ENCODE measurements around the gene DENND6B. TPM values are rescaled to one million over a fixed set of nuclear protein-coding genes. Genes with fewer than 3 reads are reported as not detected.

Gene DENND6B
- total RNA-seq, 1 donor from 2014 or later, result 7.7 TPM

DNA sequence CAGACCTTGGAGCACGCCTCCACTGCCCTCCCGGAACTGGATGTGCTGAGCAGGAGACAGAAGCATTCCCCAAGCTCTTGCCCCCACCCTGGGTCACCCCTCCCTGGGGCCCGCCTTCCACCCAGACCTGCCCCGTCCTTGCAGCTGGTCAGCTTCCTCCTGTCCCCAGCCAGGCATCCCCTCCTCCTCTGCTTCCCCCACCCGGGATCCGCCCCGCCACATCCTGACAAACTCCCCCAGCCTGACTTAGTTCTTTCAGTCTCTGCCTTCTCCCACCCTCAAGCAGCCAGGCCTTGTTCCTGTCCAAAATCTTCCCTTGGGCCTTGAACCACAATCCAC lies 18.2 kb downstream of the DENND6B start:
- H3K9me3 Mint-ChIP-seq (ENCODE audit: low read depth), result no peaks in the 10 kb centered on the region
- TF ChIP-seq CTCF (IDR thresholded peaks at IDR 0.05), result no peak
- peak overlapping the region; percentile 55 for H3K4me3 Mint-ChIP-seq (ENCODE audit: unreplicated experiment)
- peak overlapping the region; percentile 97 for H3K27ac Mint-ChIP-seq (ENCODE audit: unreplicated experiment)
- H3K4me1 Mint-ChIP-seq (ENCODE audit: low read depth), result peaks cover 40% of the 10 kb centered on the region
- H3K27me3 Mint-ChIP-seq (ENCODE audit: low read depth), result no peaks in the 10 kb centered on the region
- DNase-seq (ENCODE audit: low spot score), result no peak
- H3K36me3 Mint-ChIP-seq (ENCODE audit: low read depth), result no peaks in the 10 kb centered on the region

DNA sequence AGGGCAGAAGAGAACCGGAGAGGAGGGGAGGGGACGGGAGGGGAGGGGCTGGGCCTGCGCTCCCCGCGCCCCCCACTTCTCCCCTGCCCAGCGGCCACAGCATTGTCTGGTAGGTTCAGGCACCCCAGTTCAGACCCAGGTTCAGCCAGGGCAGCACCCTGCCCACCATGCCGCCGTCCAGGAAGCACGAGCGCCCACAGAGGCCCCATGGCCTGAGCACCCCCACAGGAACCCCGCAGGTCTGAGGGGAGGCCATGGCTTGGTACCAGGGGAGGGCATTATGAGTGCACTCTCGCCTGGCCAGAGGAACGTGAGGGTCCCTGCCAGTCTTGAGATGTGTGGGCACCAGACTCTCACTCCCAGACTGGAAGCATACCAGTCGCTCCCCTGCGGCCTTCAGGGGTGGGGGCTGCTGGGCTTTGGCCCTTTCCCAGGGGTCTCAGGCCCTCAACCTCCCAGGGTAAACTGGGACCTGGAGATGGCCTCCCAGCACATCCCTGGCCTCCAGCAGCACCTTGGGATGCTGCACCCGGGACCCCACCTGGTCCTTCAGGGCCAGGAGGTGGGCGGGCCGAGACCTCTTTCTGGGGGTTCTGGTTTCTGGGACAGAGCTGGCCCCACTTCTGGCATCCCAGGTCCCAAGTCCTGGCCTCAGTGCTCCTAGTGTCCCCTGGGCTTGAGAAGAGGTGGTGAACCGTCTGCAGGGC lies 18.8 kb downstream of the DENND6B start:
- Mint-ChIP-seq H3K4me1 (ENCODE audit: low read depth) (peaks cover 46% of the 10 kb centered on the region), H3K27me3 (ENCODE audit: low read depth) (no peaks in the 10 kb centered on the region), H3K36me3 (ENCODE audit: low read depth) (no peaks in the 10 kb centered on the region), H3K4me3 (ENCODE audit: unreplicated experiment) (peak overlapping the region; percentile 53), H3K27ac (ENCODE audit: unreplicated experiment) (peak overlapping the region; percentile 97), H3K9me3 (ENCODE audit: low read depth) (no peaks in the 10 kb centered on the region)
- no peak for TF ChIP-seq CTCF (IDR thresholded peaks at IDR 0.05)
- DNase-seq (ENCODE audit: low spot score), result no peak

DNA sequence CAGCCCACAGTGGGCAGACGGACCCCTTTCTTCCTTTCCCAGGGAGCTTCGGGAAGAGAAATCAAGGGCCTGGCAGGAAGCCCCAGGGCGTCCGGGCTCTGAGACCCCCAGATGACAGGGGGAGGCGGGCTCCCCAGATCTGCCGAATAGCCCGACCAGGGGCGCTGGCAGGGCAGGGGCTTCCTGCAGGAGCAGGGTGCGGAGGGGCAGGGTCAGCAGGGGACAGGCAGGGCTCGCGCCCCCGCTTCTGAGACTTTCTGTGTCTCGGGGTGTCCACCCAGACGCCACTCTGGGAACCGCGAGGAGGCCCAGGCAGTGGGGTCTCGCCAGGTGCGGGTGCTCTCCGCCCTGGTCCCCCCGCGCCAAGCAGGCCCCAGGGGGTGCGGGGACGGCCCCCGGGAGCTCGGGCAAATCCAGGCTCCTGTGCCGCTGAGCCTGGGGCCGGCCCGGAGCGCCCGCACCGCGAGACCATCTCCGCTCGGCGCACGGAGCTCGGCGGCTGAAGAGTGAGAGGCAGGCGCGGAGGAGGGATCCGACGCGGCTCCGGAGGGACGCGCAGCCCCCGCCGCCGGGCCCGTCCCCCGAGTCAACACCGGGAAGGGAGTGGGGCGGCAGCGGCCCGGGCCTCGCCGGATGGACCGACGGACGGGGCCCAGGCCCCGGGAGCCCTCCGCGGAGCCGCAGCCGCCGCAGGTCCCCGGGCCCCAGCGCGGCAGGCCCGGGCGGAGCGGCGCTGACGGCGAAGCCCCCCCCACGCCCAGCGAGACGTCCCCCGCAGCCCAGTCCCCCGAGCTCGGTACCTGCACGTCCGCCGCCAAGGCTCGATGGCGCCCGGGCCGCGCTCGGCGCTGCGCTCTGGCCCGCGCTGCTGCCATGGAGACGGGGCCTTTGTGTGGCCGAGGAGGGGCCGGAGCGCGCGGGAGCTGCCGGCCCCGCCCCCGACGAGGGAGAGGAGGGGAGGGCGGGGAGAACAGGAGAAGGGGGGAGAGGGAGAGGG lies 19.8 kb downstream of the DENND6B start, which contains the start of gene PLXNB2:
PLXNB2 (minus strand) TSS at position 894 of the 997 bp plus-strand sequence. CDS start 17,062 bp downstream, outside the sequence.
- peak within 1 kb of the TSS; percentile 95 for H3K4me3 Mint-ChIP-seq (ENCODE audit: unreplicated experiment)

DNA sequence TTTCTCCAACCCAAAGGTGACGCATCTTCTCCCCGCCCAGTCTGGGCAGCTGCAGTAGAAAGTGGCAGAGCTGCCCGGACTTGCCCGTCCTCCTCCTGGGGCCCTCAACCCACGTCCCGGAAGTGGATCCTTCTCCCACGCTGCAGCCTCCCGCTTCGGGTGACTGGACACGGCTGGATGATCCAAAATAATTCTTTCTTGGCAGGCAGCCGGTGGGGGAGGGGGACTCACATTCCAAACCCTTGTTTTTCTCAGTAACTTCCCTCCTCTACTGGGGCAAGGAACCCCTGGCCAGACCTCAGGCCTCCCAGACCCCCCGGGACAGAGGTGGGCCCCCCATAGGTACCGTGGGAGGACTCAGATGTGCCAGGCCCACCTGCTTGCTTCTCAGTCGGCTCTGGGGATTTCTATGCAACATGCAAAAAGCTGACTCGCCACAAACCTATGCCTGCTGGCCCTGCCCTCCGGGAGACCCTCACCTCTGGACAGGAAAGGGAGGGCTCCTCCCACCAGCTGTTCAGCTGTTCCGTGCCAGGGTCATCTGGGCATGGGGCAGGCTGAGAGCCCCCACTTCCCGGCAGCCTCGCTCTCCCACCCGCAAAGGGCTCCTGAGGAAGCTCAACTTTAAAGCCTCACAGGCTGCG lies 20.8 kb downstream of the DENND6B start:
- Mint-ChIP-seq H3K9me3 (ENCODE audit: low read depth) (no peaks in the 10 kb centered on the region), H3K4me3 (ENCODE audit: unreplicated experiment) (peak overlapping the region; percentile 95), H3K27ac (ENCODE audit: unreplicated experiment) (peak overlapping the region; percentile 99), H3K36me3 (ENCODE audit: low read depth) (no peaks in the 10 kb centered on the region), H3K27me3 (ENCODE audit: low read depth) (no peaks in the 10 kb centered on the region), H3K4me1 (ENCODE audit: low read depth) (peaks cover 66% of the 10 kb centered on the region)
- no peak for TF ChIP-seq CTCF (IDR thresholded peaks at IDR 0.05)
- DNase-seq (ENCODE audit: low spot score), result no peak

More for the DNA sequence above, 19.8 kb downstream of the DENND6B start, which contains the start of gene PLXNB2:
- H3K27ac Mint-ChIP-seq (ENCODE audit: unreplicated experiment), result peak within 1 kb of the TSS; percentile 97
- no peak for DNase-seq (ENCODE audit: low spot score)
- no peaks in the 10 kb centered on the region for H3K9me3 Mint-ChIP-seq (ENCODE audit: low read depth)
- H3K27me3 Mint-ChIP-seq (ENCODE audit: low read depth), result no peaks in the 10 kb centered on the region
- peaks cover 56% of the 10 kb centered on the region for H3K4me1 Mint-ChIP-seq (ENCODE audit: low read depth)
- TF ChIP-seq CTCF (IDR thresholded peaks at IDR 0.05), result peak; percentile 3
- no peaks in the 10 kb centered on the region for H3K36me3 Mint-ChIP-seq (ENCODE audit: low read depth)

Data from chondrocyte (in vitro differentiated cells).